OCI-LY3 (cell line): Measurements from ENCODE around the gene UFSP2.

Experiments used
- H2AFZ ChIP-seq: fragments of 200-600, 300-600 bp; shearing (Covaris generic); 2 replicates; pipeline ENCODE4 v1.6.0; 2014; ENCODE audit warnings: antibody characterized with exemption, low read depth, low read length
- H3K27ac ChIP-seq: fragments of 200-600, 300-600 bp; sonication (generic); 2 replicates; pipeline ENCODE4 v1.5.1; 2014; ENCODE audit warnings: mild to moderate bottlenecking, low read length, moderate library complexity, mixed read lengths
- H3K27me3 ChIP-seq: fragments of 200-600, 300-600 bp; sonication (generic); 2 replicates; pipeline ENCODE4 v1.6.1; 2014; ENCODE audit warnings: low read depth, low read length, mixed read lengths
- H3K36me3 ChIP-seq: fragments of 200-600, 300-600 bp; sonication (generic); replicated peaks from 2 replicates; pipeline ENCODE3; 2014; ENCODE audit warnings: low read depth, low read length, mixed read lengths
- H3K4me1 ChIP-seq: fragments of 300-600, 200-600 bp; sonication (generic); 2 replicates; pipeline ENCODE4 v1.6.1; 2014; ENCODE audit warnings: low read length, mixed read lengths
- H3K4me2 ChIP-seq: fragments of 200-600, 300-600 bp; sonication (generic); 2 replicates; pipeline ENCODE4 v1.6.1; 2014; ENCODE audit warnings: low read length, mixed read lengths
- H3K4me3 ChIP-seq: fragments of 300-600, 200-600 bp; sonication (generic); 2 replicates; pipeline ENCODE4 v1.5.1; 2014; ENCODE audit warnings: antibody characterized with exemption, mild to moderate bottlenecking, low read length, moderate library complexity
- H3K79me2 ChIP-seq: fragments of 300-600, 200-600 bp; shearing (Covaris generic); 2 replicates; pipeline ENCODE4 v1.6.1; 2014; ENCODE audit warnings: mild to moderate bottlenecking, low read length, mixed read lengths
- H3K9ac ChIP-seq: fragments of 300-600, 200-600 bp; shearing (Covaris generic); 2 replicates; pipeline ENCODE4 v1.6.0; 2014; ENCODE audit warnings: mild to moderate bottlenecking, low read length, moderate library complexity
- H3K9me3 ChIP-seq: fragments of 200-600, 300-600 bp; shearing (Covaris generic); 2 replicates; pipeline ENCODE4 v1.6.1; 2014; ENCODE audit warnings: low read length, mixed read lengths; ENCODE audit not compliant: insufficient read depth
- H4K20me1 ChIP-seq: fragments of 200-600, 300-600 bp; sonication (generic); 2 replicates; pipeline ENCODE4 v1.6.1; 2016; ENCODE audit warnings: low read length, mixed read lengths; ENCODE audit not compliant: insufficient read depth
- EZH2phosphoT487 ChIP-seq: fragments of 200-600 bp; shearing (Covaris generic); IDR thresholded peaks from 2 replicates; pipeline ENCODE4 v1.6.1; 2018; ENCODE audit warnings: antibody characterized with exemption, mixed run types, low read depth
- TF ChIP-seq, protein P1 (sequence below): fragments of 200-600, 300-600 bp; sonication (generic); IDR thresholded peaks from 2 replicates; pipeline ENCODE4 v1.5.1; 2014; ENCODE audit warnings: antibody characterized with exemption, low read length, low read depth

The UFSP2 gene

DNA sequence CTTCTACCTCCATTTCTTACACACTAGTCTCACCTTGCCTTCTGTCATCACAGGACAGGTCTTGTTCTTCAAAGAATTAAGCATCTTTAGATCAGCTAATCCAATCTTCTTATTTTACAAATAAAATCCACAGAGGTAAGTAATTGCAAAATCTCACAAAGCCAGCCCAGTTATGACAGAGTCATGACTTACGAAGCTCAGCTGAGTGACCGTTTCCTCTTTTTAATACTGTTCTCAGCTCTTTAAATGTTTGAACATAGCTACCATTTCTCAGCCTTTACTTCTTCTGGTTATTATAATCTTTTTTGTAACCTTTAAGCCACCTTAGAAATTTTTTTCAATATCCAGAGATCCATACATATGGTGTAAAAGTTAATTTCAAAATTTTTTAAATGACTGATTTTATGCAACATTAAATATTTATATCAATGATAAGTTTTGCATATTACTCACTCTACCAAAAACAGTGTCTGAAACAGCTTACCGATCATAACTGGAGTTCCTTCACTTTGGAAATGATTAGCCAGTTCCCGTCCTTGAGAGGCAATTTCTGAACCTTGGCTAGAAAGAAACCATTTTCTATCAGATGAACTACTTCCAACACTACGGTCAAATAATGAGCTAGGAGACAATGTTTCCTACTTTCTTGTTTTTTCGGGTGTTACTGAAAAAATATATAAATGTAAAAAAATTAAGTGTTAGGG, 20.3 kb downstream of the UFSP2 start:
- Histone ChIP-seq H4K20me1 (no peaks in the 10 kb centered on the region), H3K36me3 (peaks cover 4% of the 10 kb centered on the region), H3K79me2 (no peaks in the 10 kb centered on the region), H3K4me3 (0 out of 2 replicates have a peak overlapping the region, but pooled peaks have one; percentile 18), H3K4me1 (peaks cover 18% of the 10 kb centered on the region), H3K9ac (0 out of 2 replicates have a peak overlapping the region, but pooled peaks have one; percentile 39), H3K9me3 (no peaks in the 10 kb centered on the region), H3K27me3 (no peaks in the 10 kb centered on the region), H2AFZ (no peak overlapping the region), H3K27ac (peak overlapping the region; percentile 81), H3K4me2 (peak overlapping the region; percentile 54)
- no peak for TF ChIP-seq EZH2phosphoT487
- TF ChIP-seq, protein P1, sequence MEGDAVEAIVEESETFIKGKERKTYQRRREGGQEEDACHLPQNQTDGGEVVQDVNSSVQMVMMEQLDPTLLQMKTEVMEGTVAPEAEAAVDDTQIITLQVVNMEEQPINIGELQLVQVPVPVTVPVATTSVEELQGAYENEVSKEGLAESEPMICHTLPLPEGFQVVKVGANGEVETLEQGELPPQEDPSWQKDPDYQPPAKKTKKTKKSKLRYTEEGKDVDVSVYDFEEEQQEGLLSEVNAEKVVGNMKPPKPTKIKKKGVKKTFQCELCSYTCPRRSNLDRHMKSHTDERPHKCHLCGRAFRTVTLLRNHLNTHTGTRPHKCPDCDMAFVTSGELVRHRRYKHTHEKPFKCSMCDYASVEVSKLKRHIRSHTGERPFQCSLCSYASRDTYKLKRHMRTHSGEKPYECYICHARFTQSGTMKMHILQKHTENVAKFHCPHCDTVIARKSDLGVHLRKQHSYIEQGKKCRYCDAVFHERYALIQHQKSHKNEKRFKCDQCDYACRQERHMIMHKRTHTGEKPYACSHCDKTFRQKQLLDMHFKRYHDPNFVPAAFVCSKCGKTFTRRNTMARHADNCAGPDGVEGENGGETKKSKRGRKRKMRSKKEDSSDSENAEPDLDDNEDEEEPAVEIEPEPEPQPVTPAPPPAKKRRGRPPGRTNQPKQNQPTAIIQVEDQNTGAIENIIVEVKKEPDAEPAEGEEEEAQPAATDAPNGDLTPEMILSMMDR: no peak

GRCh38 chr4:185404031-185404430, 21.7 kb downstream of the UFSP2 start:
- Histone ChIP-seq H3K9me3 (no peaks in the 10 kb centered on the region), H3K4me3 (no peak overlapping the region), H3K27me3 (no peaks in the 10 kb centered on the region), H3K9ac (no peak overlapping the region), H3K36me3 (peaks cover 15% of the 10 kb centered on the region), H3K79me2 (no peaks in the 10 kb centered on the region), H4K20me1 (no peaks in the 10 kb centered on the region), H2AFZ (no peak overlapping the region), H3K4me2 (no peak overlapping the region), H3K27ac (no peak overlapping the region), H3K4me1 (peaks cover 28% of the 10 kb centered on the region)
- TF ChIP-seq, protein P1: no peak
- TF ChIP-seq EZH2phosphoT487: no peak

DNA sequence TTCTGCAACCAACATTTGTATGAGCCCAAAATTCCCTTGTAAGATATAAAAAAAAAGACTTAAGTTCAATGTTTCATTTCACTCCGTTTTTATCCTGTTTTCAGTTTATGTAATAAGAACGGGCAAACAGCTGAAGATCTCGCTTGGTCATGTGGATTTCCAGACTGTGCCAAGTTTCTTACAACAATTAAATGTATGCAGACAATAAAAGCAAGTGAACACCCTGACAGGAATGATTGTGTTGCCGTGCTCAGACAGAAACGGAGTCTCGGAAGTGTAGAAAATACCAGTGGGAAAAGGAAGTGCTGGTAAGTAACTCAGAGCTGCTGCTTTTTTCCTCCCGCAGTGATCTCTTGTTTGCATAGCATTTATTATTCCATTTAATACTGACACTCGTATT, 26.3 kb downstream of the UFSP2 start:
- Histone ChIP-seq H3K4me2 (peak overlapping the region; percentile 91), H3K79me2 (no peaks in the 10 kb centered on the region), H3K4me1 (peaks cover 23% of the 10 kb centered on the region), H3K36me3 (peaks cover 17% of the 10 kb centered on the region), H2AFZ (no peak overlapping the region), H3K27ac (peak overlapping the region; percentile 76; the same call in 1 of the 2 replicates), H3K4me3 (peak overlapping the region; percentile 78), H3K27me3 (no peaks in the 10 kb centered on the region), H4K20me1 (no peaks in the 10 kb centered on the region), H3K9me3 (no peaks in the 10 kb centered on the region), H3K9ac (peak overlapping the region; percentile 62; the same call in 1 of the 2 replicates)
- TF ChIP-seq EZH2phosphoT487: no peak
- TF ChIP-seq, protein P1: no peak

- peak overlapping the region; percentile 76 for H3K27ac ChIP-seq
- H3K27me3 ChIP-seq: no peaks in the 10 kb centered on the region
- peak overlapping the region; percentile 91 for H3K4me2 ChIP-seq
- peaks cover 17% of the 10 kb centered on the region for H3K36me3 ChIP-seq
- peak overlapping the region; percentile 62 for H3K9ac ChIP-seq
- peaks cover 23% of the 10 kb centered on the region for H3K4me1 ChIP-seq
- no peaks in the 10 kb centered on the region for H3K9me3 ChIP-seq
- no peaks in the 10 kb centered on the region for H4K20me1 ChIP-seq
- H3K79me2 ChIP-seq: no peaks in the 10 kb centered on the region
- TF ChIP-seq, protein P1: no peak
- TF ChIP-seq EZH2phosphoT487: no peak
- H2AFZ ChIP-seq: no peak overlapping the region
- H3K4me3 ChIP-seq: peak overlapping the region; percentile 78
Observed at GRCh38 chr4:185398618-185399017, 27.1 kb downstream of the UFSP2 start.
